Stomach (tissue), 9 donors: ENCODE measurements around the gene SINHCAF. TPM values are rescaled to one million over a fixed set of nuclear protein-coding genes. Genes with fewer than 3 reads are reported as not detected.

ENCODE experiments used
- DNase-seq, 2 donors: peaks; one replicate each; pipeline versions ENCODE4 v3.0.0 to v3.0.0-alpha.2; 2013 to 2019
- H3K27ac ChIP-seq, 5 donors: fragments of 200-600 bp in 4 of 5; sonication (generic) in 4 of 5; one replicate each; pipeline ENCODE4 v1.5.1; 2013 to 2019; ENCODE audit warnings: mild to moderate bottlenecking in 1 of 5, moderate library complexity in 1 of 5
- H3K27me3 ChIP-seq, 3 donors: fragments of 200-600 bp; sonication (generic); one replicate each; pipeline ENCODE4 v1.5.1; 2017 to 2019; ENCODE audit warnings: mixed run types in 1 of 3
- H3K36me3 ChIP-seq, 4 donors: fragments of 200-600 bp; sonication (generic); 1 replicate in 3 of 4; 2 replicates in 1 of 4; pipeline ENCODE4 v1.5.1; 2016 to 2019
- H3K4me1 ChIP-seq, 4 donors: fragments of 200-600 bp; sonication (generic); one replicate each; pipeline ENCODE4 v1.5.1; 2016 to 2019
- H3K4me3 ChIP-seq, 4 donors: fragments of 200-600 bp; sonication (generic) in 3 of 4; one replicate each; pipeline ENCODE4 v1.5.1; 2016 to 2019; ENCODE audit warnings: mild to moderate bottlenecking in 1 of 4
- H3K9me3 ChIP-seq, 4 donors: fragments of 200-600 bp; sonication (generic); one replicate each; pipeline ENCODE4 v1.5.1; 2016 to 2019
- EP300 ChIP-seq: sonication (generic); formaldehyde crosslinking; IDR thresholded peaks from one replicate; pipeline ENCODE4 v1.6.1; 2017; ENCODE audit warnings: antibody characterized with exemption
- POLR2A ChIP-seq, 4 donors: fragments of 450-650 bp; IDR thresholded peaks; one replicate each; pipeline ENCODE4 v1.6.1; 2016; ENCODE audit warnings: antibody characterized with exemption in 4 of 4, control low read depth in 2 of 4, mild to moderate bottlenecking in 1 of 4, moderate library complexity in 1 of 4
- POLR2AphosphoS5 ChIP-seq, 3 donors: sonication (generic); formaldehyde crosslinking; IDR thresholded peaks; one replicate each; pipeline ENCODE4 v1.6.1; 2016; ENCODE audit warnings: antibody characterized with exemption in 3 of 3
- WGBS, 5 donors: extraction: QIAGEN DNeasy Blood & Tissue Kit in 3 of 5; methylation state at CpG; one replicate each; pipeline versions ENCODE4 v1.1.5 to v1.1.7; 2013 to 2018; 5-methylcytosine and 5-hydroxymethylcytosine counted together
- intact Hi-C: fragments of 100-400 bp; cut with DNase I; formaldehyde crosslinking; loops from one replicate; pipeline ENCODE4 v1.15.1; 2023; ENCODE audit warnings: low total_unique reads
- polyA plus RNA-seq, 3 donors: library from polyadenylated mRNA; stranded (reverse); fragments of 200-250 nt; gene quantifications; one replicate each; pipeline ENCODE4 v1.2.3, GENCODE V29; 2013
- total RNA-seq, 5 donors: library from RNA; depleted of rRNA; stranded (reverse); fragments of >200 nt; gene quantifications; one replicate each; pipeline versions ENCODE4 v1.1.0 to v1.2.3, GENCODE V29; 2014 to 2016
- TF ChIP-seq, protein P1 (sequence below), 7 experiments: fragments of 450-650 bp in 4 of 7; fragments of 200-600 bp in 3 of 7; sonication (generic) in 3 of 7; IDR thresholded peaks; one replicate each; pipeline ENCODE4 v1.5.1; 2016 to 2019; ENCODE audit warnings: antibody characterized with exemption in 7 of 7, control low read depth in 2 of 7, mild to moderate bottlenecking in 1 of 7
- donor health status: healthy with polysubstance abuse.
- donor health status: Bipolar disorder and iron deficiency.
- donor health status: healthy.

SINHCAF gene
- total and polyA plus RNA-seq, 8 donors: 17.5 to 93.5 (median 28.2) TPM

DNA sequence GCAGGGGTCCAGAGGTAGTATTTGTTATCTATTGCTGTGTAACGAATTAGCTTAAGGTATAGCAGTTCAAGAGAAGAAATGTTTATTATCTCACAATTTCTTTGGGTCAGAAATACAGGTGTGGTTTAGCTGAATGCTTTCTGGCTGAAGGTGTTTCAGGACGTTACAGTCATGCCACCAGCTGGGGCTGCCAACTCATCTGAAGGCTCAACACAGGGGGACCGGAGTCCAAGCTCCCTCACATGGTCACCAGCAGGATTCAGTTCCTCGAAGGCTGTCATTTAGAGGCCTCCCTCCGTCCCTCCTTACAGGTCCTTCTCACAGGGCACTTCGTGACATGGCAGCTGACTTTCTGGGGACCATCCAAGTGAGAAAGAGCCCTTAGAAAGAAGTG lies 37.5 kb upstream of the SINHCAF start:
- Histone ChIP-seq H3K9me3 (no peaks in the 10 kb centered on the region), H3K36me3 (no peaks in the 10 kb centered on the region), H3K4me3 (no peak overlapping the region), H3K27ac (peak overlapping the region in 3 of 5 donors; percentile 32 to 84 (median 53)), H3K4me1 (peaks cover 0 to 21% (median 15%) of the 10 kb centered on the region in 4 donors), H3K27me3 (no peaks in the 10 kb centered on the region)
- WGBS, 5 donors: 42 to 58% (median 49%) methylated on average over 6 of the region's 6 CpGs
- intact Hi-C loops: no loop called here
- TF ChIP-seq POLR2A (IDR thresholded peaks at IDR 0.05): no peak
- TF ChIP-seq, protein P1, sequence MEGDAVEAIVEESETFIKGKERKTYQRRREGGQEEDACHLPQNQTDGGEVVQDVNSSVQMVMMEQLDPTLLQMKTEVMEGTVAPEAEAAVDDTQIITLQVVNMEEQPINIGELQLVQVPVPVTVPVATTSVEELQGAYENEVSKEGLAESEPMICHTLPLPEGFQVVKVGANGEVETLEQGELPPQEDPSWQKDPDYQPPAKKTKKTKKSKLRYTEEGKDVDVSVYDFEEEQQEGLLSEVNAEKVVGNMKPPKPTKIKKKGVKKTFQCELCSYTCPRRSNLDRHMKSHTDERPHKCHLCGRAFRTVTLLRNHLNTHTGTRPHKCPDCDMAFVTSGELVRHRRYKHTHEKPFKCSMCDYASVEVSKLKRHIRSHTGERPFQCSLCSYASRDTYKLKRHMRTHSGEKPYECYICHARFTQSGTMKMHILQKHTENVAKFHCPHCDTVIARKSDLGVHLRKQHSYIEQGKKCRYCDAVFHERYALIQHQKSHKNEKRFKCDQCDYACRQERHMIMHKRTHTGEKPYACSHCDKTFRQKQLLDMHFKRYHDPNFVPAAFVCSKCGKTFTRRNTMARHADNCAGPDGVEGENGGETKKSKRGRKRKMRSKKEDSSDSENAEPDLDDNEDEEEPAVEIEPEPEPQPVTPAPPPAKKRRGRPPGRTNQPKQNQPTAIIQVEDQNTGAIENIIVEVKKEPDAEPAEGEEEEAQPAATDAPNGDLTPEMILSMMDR (IDR thresholded peaks at IDR 0.05): no peak
- no peak for TF ChIP-seq POLR2AphosphoS5 (IDR thresholded peaks at IDR 0.05)
- no peak for TF ChIP-seq EP300
- DNase-seq: peak in 1 of 2 donors; percentile 33

DNA sequence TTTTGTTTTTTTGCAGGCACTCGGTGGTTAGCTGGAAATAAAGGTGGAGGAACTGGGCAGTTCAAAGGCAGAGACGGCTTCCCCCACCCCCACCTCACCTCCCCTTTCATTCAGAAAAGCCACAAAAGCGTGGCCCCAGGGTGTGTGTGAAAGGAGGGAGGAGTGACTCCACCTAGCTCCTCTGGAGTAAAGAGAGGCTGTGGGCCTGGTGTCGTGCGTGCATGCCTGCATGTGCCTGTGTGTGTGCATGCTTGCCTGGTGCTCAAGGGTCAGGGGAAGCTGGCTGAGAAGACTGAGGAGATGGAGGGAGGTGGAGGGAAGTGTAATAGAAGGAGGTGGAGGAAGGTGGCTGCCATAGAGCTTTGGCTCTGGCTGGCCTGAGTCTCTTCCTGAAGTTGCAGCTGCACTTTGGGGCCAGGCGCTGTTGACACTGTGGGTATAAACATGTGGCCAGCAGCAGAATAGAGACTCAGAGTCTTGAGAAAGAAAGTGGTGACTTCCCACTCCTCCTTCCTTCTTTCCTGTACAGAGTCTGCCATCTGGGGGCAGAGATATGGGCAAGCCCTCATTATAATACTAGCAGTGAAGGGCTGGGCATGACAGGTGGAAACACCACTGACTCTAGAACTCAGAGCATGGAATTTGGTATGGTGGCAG lies 36.9 kb upstream of the SINHCAF start:
- Histone ChIP-seq H3K27ac (peak overlapping the region in 4 of 5 donors; percentile 5 to 84 (median 42)), H3K9me3 (no peaks in the 10 kb centered on the region), H3K4me3 (peak overlapping the region in 1 of 4 donors; percentile 14), H3K4me1 (peaks cover 0 to 21% (median 15%) of the 10 kb centered on the region in 4 donors), H3K36me3 (no peaks in the 10 kb centered on the region), H3K27me3 (no peaks in the 10 kb centered on the region)
- WGBS, 5 donors: 12 to 23% (median 21%) methylated on average over 6 of the region's 6 CpGs
- DNase-seq: peak; percentile 50 to 76
- TF ChIP-seq POLR2AphosphoS5 (IDR thresholded peaks at IDR 0.05): peak in 1 of 3 donors; percentile 5
- TF ChIP-seq, protein P1 (IDR thresholded peaks at IDR 0.05): peak in 1 of 7 experiments; percentile 25
- no peak for TF ChIP-seq POLR2A (IDR thresholded peaks at IDR 0.05)
- no peak for TF ChIP-seq EP300
- intact Hi-C loops: no loop called here

DNA sequence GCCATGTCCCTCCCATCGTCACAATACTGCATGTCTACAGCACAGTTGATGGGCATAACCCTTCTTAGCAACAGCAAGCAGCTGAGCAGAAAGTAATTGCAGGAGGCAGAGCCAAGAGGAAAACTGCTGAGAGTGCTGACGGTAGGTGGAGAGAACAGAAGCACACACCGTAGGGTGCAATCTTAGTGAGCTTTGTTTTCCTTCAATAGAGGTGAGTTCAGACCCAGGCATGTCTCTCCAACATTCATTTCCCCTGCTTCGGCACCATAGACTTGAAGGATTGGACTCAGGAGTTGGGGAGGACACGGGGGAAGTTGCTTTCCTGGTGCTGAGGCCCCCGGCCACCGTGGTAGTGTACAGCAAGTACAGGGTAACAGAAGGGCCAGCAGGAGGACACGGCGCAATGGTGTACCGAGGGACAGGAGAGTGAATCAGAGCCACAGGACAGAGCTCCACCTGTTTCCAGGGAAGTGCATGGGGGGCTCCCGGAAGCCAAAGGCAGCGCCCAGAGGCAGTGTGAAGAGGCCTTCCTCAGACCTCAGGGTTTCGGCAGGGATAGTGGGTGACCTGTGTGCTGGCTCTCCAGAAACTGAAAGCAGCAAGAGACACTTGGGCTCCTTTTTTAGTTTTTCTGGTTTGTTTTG lies 36.3 kb upstream of the SINHCAF start:
- Histone ChIP-seq H3K4me3 (peak overlapping the region in 1 of 4 donors; percentile 14), H3K9me3 (no peaks in the 10 kb centered on the region), H3K36me3 (no peaks in the 10 kb centered on the region), H3K27me3 (no peaks in the 10 kb centered on the region), H3K27ac (peak overlapping the region; percentile 17 to 84 (median 53)), H3K4me1 (peaks cover 0 to 21% (median 15%) of the 10 kb centered on the region in 4 donors)
- peak in 1 of 2 donors; percentile 56 for DNase-seq
- intact Hi-C loops: no loop called here
- WGBS, 5 donors: 25 to 43% (median 29%) methylated on average over 13 of the region's 13 CpGs
- no peak for TF ChIP-seq POLR2A (IDR thresholded peaks at IDR 0.05)
- TF ChIP-seq, protein P1 (IDR thresholded peaks at IDR 0.05): no peak

DNA sequence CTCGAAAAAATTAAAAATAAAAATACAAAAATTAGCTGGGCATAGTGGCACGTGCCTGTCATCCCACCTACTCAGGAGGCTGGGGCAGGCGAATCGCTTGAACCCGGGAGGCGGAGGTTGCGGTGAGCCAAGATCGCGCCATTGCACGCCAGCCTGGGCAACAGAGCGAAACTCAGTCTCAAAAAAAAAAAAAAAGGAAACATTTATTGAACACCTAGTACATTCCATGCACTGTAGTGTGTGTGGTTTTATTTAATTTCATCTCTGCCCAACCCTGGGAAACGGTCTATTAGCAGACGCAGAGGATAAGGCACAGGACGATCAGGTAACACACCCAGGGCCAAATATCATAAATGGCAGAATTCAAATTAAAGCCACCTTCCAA lies 35.8 kb upstream of the SINHCAF start:
- H3K27ac ChIP-seq: no peak overlapping the region
- H3K36me3 ChIP-seq: no peaks in the 10 kb centered on the region
- H3K4me1 ChIP-seq: peaks cover 0 to 21% (median 15%) of the 10 kb centered on the region in 4 donors
- TF ChIP-seq, protein P1 (IDR thresholded peaks at IDR 0.05): no peak
- no peak for TF ChIP-seq POLR2AphosphoS5 (IDR thresholded peaks at IDR 0.05)
- intact Hi-C loops: no loop called here
- no peak overlapping the region for H3K4me3 ChIP-seq
- 76 to 91% (median 85%) methylated on average over 14 of the region's 14 CpGs for WGBS, 5 donors
- DNase-seq: no peak
- no peaks in the 10 kb centered on the region for H3K9me3 ChIP-seq
- no peaks in the 10 kb centered on the region for H3K27me3 ChIP-seq
